Mucosa of rectum (tissue), 2 donors: Measurements from ENCODE around the gene MPZL1.
A peak's percentile ranks its signal among the peaks of the same experiment; 100 is the strongest.

ENCODE experiments used
- H3K27ac ChIP-seq, 2 donors: one replicate each; pipeline ENCODE4 v1.7.0; 2013; ENCODE audit warnings: inconsistent platforms in 2 of 2, low read depth in 2 of 2, low read length in 2 of 2
- H3K27me3 ChIP-seq, 2 donors: one replicate each; pipeline ENCODE4 v1.7.0; 2013; ENCODE audit warnings: low read length in 2 of 2; ENCODE audit not compliant: control insufficient read depth in 2 of 2, insufficient read depth in 2 of 2
- H3K36me3 ChIP-seq, 2 donors: one replicate each; pipeline ENCODE4 v1.7.0; 2013; ENCODE audit warnings: low read length in 2 of 2; ENCODE audit not compliant: control insufficient read depth in 2 of 2, insufficient read depth in 2 of 2
- H3K4me1 ChIP-seq, 2 donors: one replicate each; pipeline ENCODE4 v1.7.0; 2013; ENCODE audit warnings: low read length in 2 of 2, mild to moderate bottlenecking in 1 of 2; ENCODE audit not compliant: control insufficient read depth in 2 of 2, insufficient read depth in 2 of 2
- H3K4me3 ChIP-seq, 2 donors: one replicate each; pipeline ENCODE4 v1.7.0; 2013; ENCODE audit warnings: low read length in 2 of 2
- H3K9ac ChIP-seq, 2 donors: one replicate each; pipeline ENCODE4 v1.7.0; 2013; ENCODE audit warnings: low read length in 2 of 2, low read depth in 1 of 2, mild to moderate bottlenecking in 1 of 2
- H3K9me3 ChIP-seq, 2 donors: one replicate each; pipeline ENCODE4 v1.7.0; 2013; ENCODE audit warnings: low read length in 2 of 2; ENCODE audit not compliant: control insufficient read depth in 2 of 2
- donor health status: healthy.
- donor health status: Normal muscosa, but diverticular disease.

The MPZL1 gene

GRCh38 chr1:167681024-167681423, 40.8 kb upstream of the MPZL1 start:
- peak overlapping the region in 1 of 2 donors; percentile 35 for H3K27ac ChIP-seq
- peaks cover 10 to 13% of the 10 kb centered on the region in 2 donors for H3K4me1 ChIP-seq
- H3K9ac ChIP-seq = no peak overlapping the region
- H3K27me3 ChIP-seq = no peaks in the 10 kb centered on the region
- H3K36me3 ChIP-seq = peaks cover 0 to 5% of the 10 kb centered on the region in 2 donors
- no peaks in the 10 kb centered on the region for H3K9me3 ChIP-seq
- no peak overlapping the region for H3K4me3 ChIP-seq

- Histone ChIP-seq H3K36me3 (peaks cover 0 to 5% of the 10 kb centered on the region in 2 donors), H3K4me1 (peaks cover 6 to 9% of the 10 kb centered on the region in 2 donors), H3K27me3 (no peaks in the 10 kb centered on the region), H3K27ac (peak overlapping the region in 1 of 2 donors; percentile 35), H3K4me3 (no peak overlapping the region), H3K9ac (no peak overlapping the region), H3K9me3 (no peaks in the 10 kb centered on the region)
Observed at GRCh38 chr1:167681451-167682098, 40.2 kb upstream of the MPZL1 start.

GRCh38 chr1:167683226-167683625, 38.6 kb upstream of the MPZL1 start:
- Histone ChIP-seq H3K27ac (no peak overlapping the region), H3K36me3 (peaks cover 0 to 5% of the 10 kb centered on the region in 2 donors), H3K27me3 (no peaks in the 10 kb centered on the region), H3K4me1 (peaks cover 6 to 7% of the 10 kb centered on the region in 2 donors), H3K4me3 (no peak overlapping the region), H3K9me3 (no peaks in the 10 kb centered on the region), H3K9ac (no peak overlapping the region)

- peaks cover 0 to 5% of the 10 kb centered on the region in 2 donors for H3K36me3 ChIP-seq
- H3K27me3 ChIP-seq = no peaks in the 10 kb centered on the region
- H3K9me3 ChIP-seq = no peaks in the 10 kb centered on the region
- H3K4me3 ChIP-seq = no peak overlapping the region
- peak overlapping the region in 1 of 2 donors; percentile 10 for H3K27ac ChIP-seq
- no peak overlapping the region for H3K9ac ChIP-seq
- peaks cover 7 to 8% of the 10 kb centered on the region in 2 donors for H3K4me1 ChIP-seq
Observed at GRCh38 chr1:167683641-167684502, 37.9 kb upstream of the MPZL1 start.

GRCh38 chr1:167685844-167686243, 35.9 kb upstream of the MPZL1 start:
- peaks cover 7 to 8% of the 10 kb centered on the region in 2 donors for H3K4me1 ChIP-seq
- H3K4me3 ChIP-seq = no peak overlapping the region
- peaks cover 0 to 12% of the 10 kb centered on the region in 2 donors for H3K36me3 ChIP-seq
- H3K9ac ChIP-seq = no peak overlapping the region
- H3K27me3 ChIP-seq = no peaks in the 10 kb centered on the region
- no peak overlapping the region for H3K27ac ChIP-seq
- H3K9me3 ChIP-seq = no peaks in the 10 kb centered on the region

GRCh38 chr1:167687919-167688519, 33.8 kb upstream of the MPZL1 start:
- Histone ChIP-seq H3K27me3 (no peaks in the 10 kb centered on the region), H3K9ac (no peak overlapping the region), H3K27ac (no peak overlapping the region), H3K4me1 (peaks cover 5 to 7% of the 10 kb centered on the region in 2 donors), H3K4me3 (no peak overlapping the region), H3K9me3 (no peaks in the 10 kb centered on the region), H3K36me3 (peaks cover 2 to 21% of the 10 kb centered on the region in 2 donors)

- no peaks in the 10 kb centered on the region for H3K27me3 ChIP-seq
- no peak overlapping the region for H3K27ac ChIP-seq
- H3K9me3 ChIP-seq = no peaks in the 10 kb centered on the region
- H3K4me3 ChIP-seq = no peak overlapping the region
- H3K36me3 ChIP-seq = peaks cover 2 to 27% of the 10 kb centered on the region in 2 donors
- peaks cover 3 to 5% of the 10 kb centered on the region in 2 donors for H3K4me1 ChIP-seq
- no peak overlapping the region for H3K9ac ChIP-seq
Observed at GRCh38 chr1:167689567-167689920, 32.2 kb upstream of the MPZL1 start.

GRCh38 chr1:167690053-167690452, 31.7 kb upstream of the MPZL1 start:
- Histone ChIP-seq H3K4me3 (no peak overlapping the region), H3K4me1 (peaks cover 3 to 5% of the 10 kb centered on the region in 2 donors), H3K9me3 (no peaks in the 10 kb centered on the region), H3K27ac (no peak overlapping the region), H3K27me3 (no peaks in the 10 kb centered on the region), H3K36me3 (peaks cover 2 to 30% of the 10 kb centered on the region in 2 donors), H3K9ac (no peak overlapping the region)

GRCh38 chr1:167693425-167694045, 28.2 kb upstream of the MPZL1 start:
- H3K36me3 ChIP-seq = peaks cover 6 to 49% of the 10 kb centered on the region in 2 donors
- no peak overlapping the region for H3K27ac ChIP-seq
- H3K4me1 ChIP-seq = peaks cover 0 to 2% of the 10 kb centered on the region in 2 donors
- no peaks in the 10 kb centered on the region for H3K9me3 ChIP-seq
- no peak overlapping the region for H3K4me3 ChIP-seq
- H3K9ac ChIP-seq = no peak overlapping the region
- no peaks in the 10 kb centered on the region for H3K27me3 ChIP-seq
